GM21381 (cell line): Measurements from ENCODE around the gene CATSPERD.

ENCODE experiments used
- ATAC-seq: cut with Tn5 transposase; IDR thresholded peaks from one replicate; pipeline ENCODE4 v1.9.1; 2021; ENCODE audit warnings: mild to moderate bottlenecking, moderate library complexity; ENCODE audit not compliant: unreplicated experiment

Gene CATSPERD

DNA sequence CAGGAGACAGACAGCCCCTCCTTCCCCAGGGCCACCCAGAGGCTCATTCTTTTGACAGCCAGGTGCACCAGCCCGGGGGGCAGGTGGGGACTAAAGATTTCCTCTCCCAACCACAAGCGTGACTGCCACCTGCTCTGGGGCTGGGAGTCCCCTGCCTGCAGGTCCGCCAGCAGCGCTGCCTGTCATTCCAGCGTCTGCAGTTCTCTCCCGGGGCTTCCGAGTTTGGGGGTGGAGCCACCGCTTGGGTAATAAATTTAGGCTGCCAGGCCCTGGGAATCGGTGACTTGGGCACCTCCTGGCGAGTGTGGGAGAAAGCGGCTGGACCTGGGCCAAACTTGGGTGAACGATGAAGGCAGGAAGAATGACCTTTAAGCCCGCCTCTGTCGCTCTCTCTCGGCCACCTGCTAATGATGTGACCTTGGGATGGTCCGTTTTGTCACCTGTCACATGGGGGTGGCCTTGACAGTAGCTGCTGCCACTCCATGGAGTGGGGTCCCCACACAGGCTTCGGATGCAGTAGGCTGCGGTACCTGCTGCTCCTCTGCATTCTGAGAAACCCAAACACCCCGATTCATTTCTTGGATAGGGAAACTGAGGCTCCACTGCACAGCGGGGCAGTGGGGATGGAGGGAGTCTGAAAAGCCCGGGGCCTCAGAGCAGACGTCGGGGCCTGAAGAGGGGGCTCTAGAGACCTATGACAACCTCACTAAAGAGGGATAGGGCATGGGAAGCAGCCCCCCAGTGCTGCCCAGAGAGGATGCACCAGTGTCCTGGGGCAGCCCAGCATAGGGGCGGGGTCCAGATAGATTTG, 106.3 kb downstream of the CATSPERD start:
- no peak for ATAC-seq

DNA sequence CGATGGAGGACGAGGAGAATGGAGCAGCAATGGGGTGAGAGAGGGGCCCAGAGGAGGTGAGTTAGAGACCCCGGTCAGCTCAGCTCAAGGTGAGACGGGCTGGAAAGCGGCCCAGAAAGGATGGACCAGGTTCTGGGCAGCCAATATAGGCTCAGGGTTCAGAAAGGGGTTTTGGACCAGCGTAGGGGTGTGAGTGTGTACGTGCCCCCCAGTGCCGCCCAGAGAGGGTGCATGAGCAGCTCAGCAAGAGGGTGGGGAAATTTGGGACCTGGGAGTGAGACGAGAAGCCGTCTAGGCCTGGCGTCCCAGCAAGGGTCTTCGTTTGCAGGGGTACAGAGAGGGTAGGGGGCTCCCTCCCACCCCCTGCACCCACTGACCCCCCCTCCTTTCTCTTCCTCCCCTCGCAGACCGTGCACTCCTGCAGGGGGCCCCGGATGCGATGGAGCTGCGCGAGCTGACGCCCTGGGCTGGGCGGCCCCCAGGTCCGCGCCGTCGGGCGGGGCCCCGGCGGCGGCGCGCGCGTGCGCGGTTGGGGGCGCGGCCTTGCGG, 107.0 kb downstream of the CATSPERD start:
- no peak for ATAC-seq

DNA sequence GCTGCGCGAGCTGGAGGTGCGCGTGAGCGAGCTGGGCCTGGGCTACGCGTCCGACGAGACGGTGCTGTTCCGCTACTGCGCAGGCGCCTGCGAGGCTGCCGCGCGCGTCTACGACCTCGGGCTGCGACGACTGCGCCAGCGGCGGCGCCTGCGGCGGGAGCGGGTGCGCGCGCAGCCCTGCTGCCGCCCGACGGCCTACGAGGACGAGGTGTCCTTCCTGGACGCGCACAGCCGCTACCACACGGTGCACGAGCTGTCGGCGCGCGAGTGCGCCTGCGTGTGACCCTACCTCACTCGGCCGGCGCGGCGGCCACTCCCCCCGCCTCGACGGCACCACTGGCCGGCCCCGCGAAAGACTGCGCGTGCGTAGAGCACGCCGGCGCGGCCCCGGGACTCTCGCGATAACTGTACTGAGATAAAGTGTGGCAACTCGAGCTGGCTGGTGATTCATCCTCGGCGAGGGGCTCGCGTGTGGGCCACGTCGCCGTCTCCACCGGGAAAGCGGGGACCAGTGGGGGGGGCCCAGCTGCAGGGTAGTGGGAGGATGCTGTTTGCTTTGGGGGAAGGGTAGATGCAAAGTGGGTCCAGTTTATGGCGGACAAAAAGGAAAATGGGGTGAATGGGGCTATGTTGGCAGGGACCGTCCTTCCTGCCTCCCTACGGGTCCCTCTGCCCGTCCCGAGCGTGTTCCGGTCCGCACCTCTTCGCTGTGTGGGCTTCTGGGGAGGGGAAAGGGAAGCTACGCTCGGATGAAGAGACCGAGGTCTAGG, 107.6 kb downstream of the CATSPERD start:
- ATAC-seq, result peak; percentile 65
